ENCODE results near the gene ZCCHC10.
"Not testable (repeated sequence)": the region's sequence is repeated elsewhere in the genome, so short reads cannot be mapped to it uniquely, and the experiment has no call there.

ZCCHC10 gene

DNA sequence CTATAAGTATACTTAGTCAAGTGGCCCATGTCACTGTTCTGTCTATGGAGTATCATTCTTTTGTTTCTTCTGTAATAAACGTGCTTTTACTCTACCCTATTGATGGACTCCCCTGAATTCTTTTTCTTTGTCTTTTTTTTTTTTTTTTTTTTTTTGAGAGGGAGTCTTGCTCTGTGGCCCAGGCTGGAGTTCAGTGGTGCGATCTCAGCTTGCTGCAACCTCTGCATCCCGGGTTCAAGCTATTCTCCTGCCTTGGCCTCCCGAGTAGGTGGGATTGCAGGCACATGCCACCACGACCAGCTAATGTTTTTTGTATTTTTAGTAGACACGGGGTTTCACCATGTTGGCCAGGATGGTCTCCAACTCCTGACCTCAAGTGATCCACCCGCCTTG, 53.9 kb downstream of the ZCCHC10 start:
- DNase-seq: not testable (repeated sequence)

DNA sequence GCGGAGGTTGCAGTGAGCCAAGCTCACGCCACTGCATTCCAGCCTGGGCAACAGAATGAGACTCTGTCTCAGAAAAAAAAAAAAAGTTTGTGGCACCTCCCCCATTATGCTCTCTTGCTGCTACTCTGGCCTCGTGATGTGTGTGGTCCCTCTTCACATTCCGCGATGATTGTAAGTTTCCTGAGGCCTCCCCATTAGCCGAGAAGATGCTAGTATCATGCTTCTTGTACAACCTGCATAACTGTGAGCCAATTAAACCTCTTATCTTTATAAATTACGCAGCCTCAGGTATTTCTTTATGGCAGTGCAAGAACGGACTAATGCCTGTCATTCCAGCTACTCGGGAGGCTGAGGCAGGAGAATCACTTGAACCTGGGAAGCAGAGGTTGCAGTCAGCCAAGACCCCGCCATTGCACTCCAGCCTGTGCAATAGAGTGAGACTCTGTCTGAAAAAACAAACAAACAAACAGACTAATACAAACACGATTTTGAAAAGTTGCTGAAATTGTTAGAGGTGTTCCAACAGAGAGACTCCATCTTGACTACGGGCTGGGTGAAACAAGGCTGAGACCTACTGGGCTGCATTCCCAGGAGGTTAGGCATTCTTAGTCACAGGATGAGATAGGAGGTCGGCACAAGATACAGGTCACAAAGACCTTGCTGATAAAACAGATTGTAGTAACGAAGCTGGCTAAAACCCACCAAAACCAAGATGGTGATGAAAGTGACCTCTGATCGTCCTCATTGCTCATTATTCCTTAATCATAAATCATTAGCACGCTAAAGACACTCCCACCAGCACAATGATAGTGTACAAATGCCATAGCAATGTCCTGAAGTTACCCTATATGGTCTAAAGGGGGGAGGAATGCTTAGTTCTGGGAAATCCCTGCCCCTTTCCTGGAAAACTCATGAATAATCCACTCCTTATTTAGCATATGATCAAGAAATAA, 54.6 kb downstream of the ZCCHC10 start:
- no peak for DNase-seq

DNA sequence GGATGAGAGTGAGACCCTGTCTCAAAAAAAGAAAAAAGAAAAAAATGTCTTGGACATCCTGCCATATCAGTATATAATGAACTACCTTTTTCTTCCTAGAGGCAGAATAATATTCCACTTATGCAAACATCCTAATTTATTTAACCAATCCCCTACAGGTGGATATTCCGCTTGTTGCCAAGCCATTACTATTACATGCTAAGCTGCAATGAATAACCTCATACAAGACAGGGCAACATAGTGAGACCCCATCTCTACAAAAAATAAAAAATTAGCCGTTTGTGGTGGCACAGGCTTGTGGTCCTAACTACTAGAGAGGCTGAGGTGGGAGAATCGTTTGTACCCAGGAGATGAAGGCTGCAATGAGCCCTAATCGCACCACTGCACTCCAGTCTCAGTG, 61.2 kb downstream of the ZCCHC10 start:
- DNase-seq: no peak

DNA sequence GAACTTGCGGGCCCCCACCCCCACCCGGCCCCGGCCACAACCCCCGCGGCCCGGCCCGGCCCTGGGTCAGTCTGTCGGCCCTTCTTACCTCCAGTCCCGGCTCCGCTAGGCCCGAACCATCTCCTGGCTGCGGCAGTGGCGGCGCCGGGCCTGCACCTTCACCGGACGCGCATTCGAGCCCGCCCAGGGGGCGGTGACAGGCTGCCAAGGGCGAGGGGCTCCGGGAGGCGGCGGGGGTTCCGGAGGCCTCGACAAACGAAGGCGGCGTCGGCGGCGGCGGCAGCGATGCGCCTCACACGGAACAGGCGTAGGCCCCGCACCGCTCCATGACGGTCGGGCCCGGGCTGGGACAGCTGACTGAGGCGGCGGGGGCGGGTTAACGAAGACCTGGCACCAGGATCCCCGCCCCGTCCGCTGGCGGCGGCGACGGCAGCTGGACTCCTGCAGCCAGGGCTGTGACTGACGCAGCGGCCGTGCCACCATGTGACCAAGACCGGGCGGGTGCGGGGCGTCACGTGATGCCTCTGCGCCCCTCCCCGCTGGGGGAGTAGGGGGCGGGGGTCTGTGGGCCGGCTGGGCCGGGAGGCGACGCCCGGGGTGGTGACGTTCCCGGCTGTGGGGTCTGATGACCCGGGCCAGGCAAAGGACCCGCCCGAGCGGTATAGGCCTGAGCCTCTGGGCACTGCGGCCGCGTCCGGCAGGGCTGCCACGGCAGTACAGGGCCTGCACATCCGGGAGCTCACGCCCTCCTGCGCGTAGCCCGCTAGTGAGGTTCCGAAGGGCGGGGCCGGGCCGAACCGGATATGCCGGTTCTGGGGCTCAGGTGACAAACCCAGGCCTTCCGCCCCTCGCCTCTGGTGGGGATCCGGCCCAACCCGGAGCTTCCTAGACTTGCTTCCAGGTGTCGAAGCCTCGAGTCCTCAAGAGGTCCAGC, 62.9 kb downstream of the ZCCHC10 start, which contains the start of gene AFF4:
Gene AFF4 (minus strand): TSS at position 464 of the 934 bp plus-strand sequence. CDS start 26,445 bp downstream, outside the sequence.
- peak; percentile 93 for DNase-seq

DNA sequence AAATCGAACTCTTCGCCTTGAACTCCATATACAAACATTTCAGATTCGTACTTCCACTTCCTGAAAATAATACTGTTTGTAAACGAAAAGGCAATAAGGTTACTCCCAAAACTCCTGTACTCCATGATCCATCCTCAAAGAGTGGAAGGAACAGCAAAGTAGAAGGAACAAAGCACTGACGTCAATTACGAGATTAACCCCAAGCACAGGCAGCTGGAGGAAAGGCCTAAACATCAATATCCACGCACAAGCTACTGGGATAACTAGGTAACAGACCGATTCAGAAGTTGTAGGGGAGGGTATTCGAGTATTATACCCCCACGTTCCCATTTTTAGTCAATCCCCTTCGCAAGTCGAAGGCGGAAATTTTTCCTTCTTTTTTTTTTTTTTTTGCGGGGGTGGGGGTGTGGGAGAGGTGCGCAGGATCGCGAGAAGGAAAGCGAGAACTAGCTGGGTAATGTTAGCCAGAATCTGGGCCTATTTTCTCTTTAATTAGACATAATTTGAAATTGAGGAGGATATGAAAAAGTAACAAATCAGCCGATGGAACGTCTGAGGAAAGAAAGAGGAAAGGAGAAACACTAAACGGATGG, 63.8 kb downstream of the ZCCHC10 start:
- no peak for DNase-seq

DNA sequence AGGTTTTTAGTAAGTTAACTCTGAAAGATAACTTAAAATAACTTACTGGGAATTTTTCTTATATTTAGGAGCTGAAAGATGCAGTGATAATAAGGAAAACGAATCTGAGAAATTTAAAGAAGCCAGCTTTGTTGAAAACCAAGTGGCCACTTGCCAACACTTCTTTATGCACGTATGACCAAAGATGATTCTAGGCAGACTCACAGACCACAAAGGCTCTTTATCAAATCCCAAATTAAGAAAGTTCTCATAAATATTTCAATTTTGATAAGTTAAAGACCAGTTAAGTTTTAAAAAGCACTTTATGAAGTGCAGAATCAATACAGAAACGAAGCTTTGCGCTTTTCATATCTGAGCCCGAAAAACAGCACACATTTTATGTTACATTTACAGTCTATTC, 64.5 kb downstream of the ZCCHC10 start:
- no peak for DNase-seq

DNA sequence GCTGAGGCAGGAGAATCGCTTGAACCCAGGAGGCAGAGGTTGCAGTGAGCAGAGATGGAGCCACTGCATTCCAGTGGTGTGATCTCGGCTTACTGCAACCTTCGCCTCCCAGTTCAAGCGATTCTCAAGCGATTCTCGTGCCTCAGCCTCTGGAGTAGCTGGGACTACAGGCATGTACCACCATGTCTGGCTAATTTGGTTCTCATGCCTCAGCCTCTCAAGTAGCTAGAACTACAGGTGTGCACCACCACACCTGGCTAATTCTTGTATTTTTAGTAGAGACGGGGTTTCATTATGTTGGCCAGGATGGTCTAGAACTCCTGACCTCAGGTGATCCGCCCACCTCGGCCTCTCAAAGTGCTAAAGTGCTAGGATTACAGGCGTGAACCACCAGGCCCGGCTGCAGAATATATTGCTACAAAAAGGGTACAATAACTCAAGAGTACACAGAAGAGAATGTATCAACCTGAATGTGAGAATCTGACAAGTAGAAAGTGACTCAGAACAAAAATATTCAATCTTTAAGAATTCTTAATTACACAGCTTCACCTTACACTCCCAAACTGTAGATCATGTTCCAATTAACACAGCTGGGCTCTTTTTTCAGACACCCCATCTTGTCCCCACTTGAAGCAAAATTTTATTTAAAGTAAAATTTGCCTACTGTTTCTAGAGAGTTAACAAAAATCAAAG, 65.1 kb downstream of the ZCCHC10 start:
- DNase-seq: not testable (repeated sequence)

DNA sequence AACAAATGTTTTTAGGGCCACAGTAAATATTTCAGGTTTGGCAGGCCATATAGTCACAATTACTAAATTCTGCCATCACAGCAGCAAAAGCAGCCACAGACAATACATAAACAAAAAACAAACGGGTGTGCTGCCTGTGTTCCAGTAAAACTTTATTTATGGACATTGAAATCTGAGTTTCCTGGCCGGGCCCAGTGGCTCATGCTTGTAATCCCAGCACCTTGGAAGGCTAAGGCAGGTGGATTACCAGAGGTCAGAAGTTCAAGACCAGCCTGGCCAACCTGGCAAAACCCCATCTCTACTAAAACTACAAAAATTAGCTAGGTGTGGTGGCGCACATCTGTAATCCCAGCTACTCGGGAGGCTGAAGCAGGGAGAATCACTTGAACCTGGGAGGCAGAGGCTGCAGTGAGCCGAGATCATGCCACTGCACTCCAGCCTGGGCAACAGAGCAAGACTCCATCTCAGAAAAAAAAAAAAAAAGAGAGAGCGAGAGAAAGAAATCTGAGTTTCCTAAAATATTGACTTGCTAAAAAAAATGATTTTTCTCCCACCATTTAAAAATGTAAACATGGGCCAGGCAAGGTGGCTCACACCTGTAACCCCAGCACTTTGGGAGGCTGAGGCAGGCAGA, 70.1 kb downstream of the ZCCHC10 start:
- not testable (repeated sequence) for DNase-seq

DNA sequence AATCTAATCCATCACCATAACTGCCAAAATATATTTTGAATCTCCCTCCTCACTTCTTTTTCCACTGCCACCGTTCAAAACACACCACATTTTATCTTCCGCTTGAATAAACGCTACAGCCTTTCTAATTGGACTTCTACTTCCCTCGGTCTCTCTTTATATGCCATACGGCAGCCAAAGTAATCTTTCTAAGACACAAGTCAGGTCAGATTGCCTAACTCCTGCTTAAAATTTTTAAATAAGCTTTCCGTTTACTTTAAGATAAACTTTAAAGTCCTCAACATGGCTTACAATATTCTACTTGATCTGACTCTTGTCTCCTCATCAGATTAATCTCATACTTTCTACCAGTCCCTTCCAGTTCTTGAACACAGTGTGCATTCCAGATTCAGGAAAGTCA, 72.6 kb downstream of the ZCCHC10 start:
- DNase-seq: no peak

DNA sequence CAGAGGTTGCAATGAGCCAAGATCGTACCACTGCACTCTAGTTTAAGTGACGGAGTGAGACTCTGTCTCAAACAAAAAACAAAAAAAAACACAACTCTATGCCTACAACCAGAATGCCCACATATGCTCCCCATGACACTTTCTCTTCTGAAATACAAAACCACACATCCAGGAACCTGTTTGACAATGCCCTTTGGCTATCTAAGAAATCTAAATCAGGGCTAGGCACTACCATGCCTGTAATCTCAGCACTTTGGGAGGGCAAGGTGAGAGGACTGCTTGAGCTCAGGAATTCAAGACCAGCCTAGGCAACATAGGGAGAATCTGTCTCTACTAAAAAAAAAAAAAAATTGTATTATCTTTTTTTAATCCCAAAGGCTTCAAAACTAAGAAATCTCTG, 73.5 kb downstream of the ZCCHC10 start:
- DNase-seq: no peak

DNA sequence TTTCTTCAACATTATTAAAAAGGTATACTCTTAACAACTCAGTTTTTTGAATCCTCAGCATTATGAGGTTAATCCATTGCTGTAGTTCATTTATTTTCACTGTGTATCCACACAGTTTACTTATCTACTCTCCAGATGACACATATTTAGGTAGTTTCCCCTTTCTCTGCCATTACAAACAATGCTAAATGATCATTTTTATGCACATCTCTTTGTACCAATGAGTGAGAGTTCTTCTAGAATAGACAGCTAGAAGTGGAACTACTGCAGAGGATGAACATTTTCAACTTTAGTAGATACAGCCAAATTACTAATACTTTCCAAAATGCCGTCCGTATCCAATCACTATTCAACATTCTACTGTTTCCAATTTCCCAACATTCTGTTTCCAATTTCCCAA, 74.5 kb downstream of the ZCCHC10 start:
- no peak for DNase-seq

DNA sequence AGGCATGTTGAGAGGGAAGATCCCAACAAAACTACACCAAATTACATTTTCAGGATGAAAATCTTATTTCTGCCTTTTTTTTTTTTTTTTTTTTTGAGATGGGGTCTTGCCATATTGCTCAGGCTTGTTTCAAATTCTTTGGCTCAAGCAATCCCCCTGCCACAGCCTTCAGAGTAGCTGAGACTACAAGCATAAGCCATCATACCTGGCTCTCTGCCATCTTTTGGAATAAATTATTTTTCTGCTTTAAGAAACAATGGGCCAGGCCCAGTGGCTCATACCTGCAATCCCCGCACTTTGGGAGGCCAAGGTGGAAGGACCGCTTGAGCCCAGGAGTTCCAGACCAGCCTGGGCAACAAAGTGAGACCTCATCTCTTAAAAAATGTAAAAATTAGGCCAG, 77.2 kb downstream of the ZCCHC10 start:
- DNase-seq: no peak

DNA sequence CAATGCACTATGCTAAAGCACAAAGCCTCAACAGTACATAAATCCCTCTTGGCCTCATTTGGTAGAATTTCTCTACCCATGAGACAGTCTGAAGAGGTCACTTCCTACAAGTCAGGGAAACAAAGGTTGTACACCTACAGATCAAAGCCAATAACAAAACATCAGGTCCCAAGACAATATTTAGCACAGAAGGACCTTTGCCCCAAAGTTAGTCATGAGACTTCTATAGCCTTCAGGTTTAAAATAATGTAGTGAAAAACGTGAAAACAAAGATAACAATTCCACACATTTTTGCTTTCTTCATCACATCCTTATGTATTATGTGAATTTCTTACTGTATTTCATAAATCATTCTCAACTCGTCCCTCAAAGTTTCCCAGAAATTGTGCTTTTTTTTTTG, 78.7 kb downstream of the ZCCHC10 start:
- DNase-seq: no peak

Data from activated CD4-positive, CD25-positive, alpha-beta regulatory T cell treated with anti-CD3 and anti-CD28 coated beads, Interleukin-2, amount 50 U/mL, for 72 hours (primary cell).